Measurements from ENCODE around the gene XYLT2. TPM values are rescaled to one million over a fixed set of nuclear protein-coding genes. Genes with fewer than 3 reads are reported as not detected.

XYLT2 gene
- total RNA-seq, 1 experiment from 2014 or later: 28.5 TPM

GRCh38 chr17:50365649-50366393 is 19.9 kb downstream of the XYLT2 start:
- intact Hi-C loops (cut with micrococcal nuclease; ENCODE audit: unreplicated experiment) (no loop called here), in situ Hi-C loops (cut with HindIII; ENCODE audit: low pct_unique_long_range_greater_than_20kb, low sequenced_read_pairs) (no loop called here)
- ChIA-PET CTCF (interaction anchor here (1.1 to 1.2 kb wide), 2 partner anchors 164 to 168 kb away, joined by 3 to 4 read pairs; no protein-coding TSS in a partner anchor), POLR2A (no interaction called here)
- ATAC-seq: no peak
- BruUV-seq (replicated peaks): no TSS peak
- Histone ChIP-seq H3K4me1 (ENCODE audit: control insufficient read depth, insufficient read depth, low read length) (peaks cover 7% of the 10 kb centered on the region; the same call in 1 of the 2 replicates), H3K27ac (ENCODE audit: low read length) (no peak overlapping the region), H3K4me3 (ENCODE audit: low read depth in 2 of 2, low read length in 2 of 2) (no peak overlapping the region), H3K9me3 (ENCODE audit: control insufficient read depth, insufficient read depth, low read depth, low read length) (no peaks in the 10 kb centered on the region), H3K36me3 (ENCODE audit: control insufficient read depth, insufficient read depth, low read length) (peaks cover 21% of the 10 kb centered on the region), H3K27me3 (ENCODE audit: control insufficient read depth, insufficient read depth, low read length) (no peaks in the 10 kb centered on the region)
- no peak for DNase-seq (ENCODE audit: low read depth, low spot score)
- TF ChIP-seq TCF7L2 (IDR thresholded peaks at IDR 0.05; ENCODE audit: low read depth, low read length) (no peak), POLR2AphosphoS5 (IDR thresholded peaks at IDR 0.05; ENCODE audit: low read depth, low read length) (0 out of 2 replicates have a peak, but pooled peaks have one; percentile 16)

DNA sequence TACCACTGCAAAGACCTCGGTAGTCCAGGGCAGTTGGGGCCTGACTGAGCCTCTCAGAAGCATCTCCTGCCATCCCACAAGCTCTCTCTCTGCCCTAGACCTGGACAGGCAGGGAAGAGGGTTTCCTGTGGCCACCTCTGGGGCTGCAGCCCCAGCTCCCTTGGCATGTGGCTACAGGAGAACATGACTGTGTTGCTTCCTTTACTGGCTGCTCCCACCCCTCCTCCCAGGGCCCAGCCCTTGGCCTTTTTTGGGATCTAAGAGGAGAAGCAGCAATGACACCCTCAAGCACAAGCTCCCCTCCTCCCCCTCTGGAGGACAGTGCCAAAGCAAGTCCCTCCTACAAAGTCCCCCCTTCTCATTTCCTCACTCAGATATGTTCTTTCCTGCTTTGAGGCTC is 21.5 kb downstream of the XYLT2 start:
- in situ Hi-C loops (cut with HindIII; ENCODE audit: low pct_unique_long_range_greater_than_20kb, low sequenced_read_pairs): no loop called here

More for the DNA sequence above, 21.5 kb downstream of the XYLT2 start:
- no peak for ATAC-seq
- ChIA-PET POLR2A (no interaction called here), CTCF (no interaction called here)
- no peaks in the 10 kb centered on the region for H3K27me3 ChIP-seq (ENCODE audit: control insufficient read depth, insufficient read depth, low read length)
- H3K9me3 ChIP-seq (ENCODE audit: control insufficient read depth, insufficient read depth, low read depth, low read length): no peaks in the 10 kb centered on the region
- TF ChIP-seq, protein P1, sequence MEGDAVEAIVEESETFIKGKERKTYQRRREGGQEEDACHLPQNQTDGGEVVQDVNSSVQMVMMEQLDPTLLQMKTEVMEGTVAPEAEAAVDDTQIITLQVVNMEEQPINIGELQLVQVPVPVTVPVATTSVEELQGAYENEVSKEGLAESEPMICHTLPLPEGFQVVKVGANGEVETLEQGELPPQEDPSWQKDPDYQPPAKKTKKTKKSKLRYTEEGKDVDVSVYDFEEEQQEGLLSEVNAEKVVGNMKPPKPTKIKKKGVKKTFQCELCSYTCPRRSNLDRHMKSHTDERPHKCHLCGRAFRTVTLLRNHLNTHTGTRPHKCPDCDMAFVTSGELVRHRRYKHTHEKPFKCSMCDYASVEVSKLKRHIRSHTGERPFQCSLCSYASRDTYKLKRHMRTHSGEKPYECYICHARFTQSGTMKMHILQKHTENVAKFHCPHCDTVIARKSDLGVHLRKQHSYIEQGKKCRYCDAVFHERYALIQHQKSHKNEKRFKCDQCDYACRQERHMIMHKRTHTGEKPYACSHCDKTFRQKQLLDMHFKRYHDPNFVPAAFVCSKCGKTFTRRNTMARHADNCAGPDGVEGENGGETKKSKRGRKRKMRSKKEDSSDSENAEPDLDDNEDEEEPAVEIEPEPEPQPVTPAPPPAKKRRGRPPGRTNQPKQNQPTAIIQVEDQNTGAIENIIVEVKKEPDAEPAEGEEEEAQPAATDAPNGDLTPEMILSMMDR (IDR thresholded peaks at IDR 0.05): no peak
- TF ChIP-seq TCF7L2 (IDR thresholded peaks at IDR 0.05; ENCODE audit: low read depth, low read length): no peak
- no peak for TF ChIP-seq POLR2AphosphoS5 (IDR thresholded peaks at IDR 0.05; ENCODE audit: low read depth, low read length)
- TF ChIP-seq SIN3A (IDR thresholded peaks at IDR 0.05; ENCODE audit: borderline replicate concordance, insufficient read depth, low read depth, low read length): no peak
- TF ChIP-seq, protein P2, sequence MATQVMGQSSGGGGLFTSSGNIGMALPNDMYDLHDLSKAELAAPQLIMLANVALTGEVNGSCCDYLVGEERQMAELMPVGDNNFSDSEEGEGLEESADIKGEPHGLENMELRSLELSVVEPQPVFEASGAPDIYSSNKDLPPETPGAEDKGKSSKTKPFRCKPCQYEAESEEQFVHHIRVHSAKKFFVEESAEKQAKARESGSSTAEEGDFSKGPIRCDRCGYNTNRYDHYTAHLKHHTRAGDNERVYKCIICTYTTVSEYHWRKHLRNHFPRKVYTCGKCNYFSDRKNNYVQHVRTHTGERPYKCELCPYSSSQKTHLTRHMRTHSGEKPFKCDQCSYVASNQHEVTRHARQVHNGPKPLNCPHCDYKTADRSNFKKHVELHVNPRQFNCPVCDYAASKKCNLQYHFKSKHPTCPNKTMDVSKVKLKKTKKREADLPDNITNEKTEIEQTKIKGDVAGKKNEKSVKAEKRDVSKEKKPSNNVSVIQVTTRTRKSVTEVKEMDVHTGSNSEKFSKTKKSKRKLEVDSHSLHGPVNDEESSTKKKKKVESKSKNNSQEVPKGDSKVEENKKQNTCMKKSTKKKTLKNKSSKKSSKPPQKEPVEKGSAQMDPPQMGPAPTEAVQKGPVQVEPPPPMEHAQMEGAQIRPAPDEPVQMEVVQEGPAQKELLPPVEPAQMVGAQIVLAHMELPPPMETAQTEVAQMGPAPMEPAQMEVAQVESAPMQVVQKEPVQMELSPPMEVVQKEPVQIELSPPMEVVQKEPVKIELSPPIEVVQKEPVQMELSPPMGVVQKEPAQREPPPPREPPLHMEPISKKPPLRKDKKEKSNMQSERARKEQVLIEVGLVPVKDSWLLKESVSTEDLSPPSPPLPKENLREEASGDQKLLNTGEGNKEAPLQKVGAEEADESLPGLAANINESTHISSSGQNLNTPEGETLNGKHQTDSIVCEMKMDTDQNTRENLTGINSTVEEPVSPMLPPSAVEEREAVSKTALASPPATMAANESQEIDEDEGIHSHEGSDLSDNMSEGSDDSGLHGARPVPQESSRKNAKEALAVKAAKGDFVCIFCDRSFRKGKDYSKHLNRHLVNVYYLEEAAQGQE (IDR thresholded peaks at IDR 0.05; ENCODE audit: insufficient read depth in 1 of 2, low read depth in 2 of 2, low read length in 1 of 2): no peak
- no peak overlapping the region for H3K4me3 ChIP-seq (ENCODE audit: low read depth in 2 of 2, low read length in 2 of 2)
- no peak overlapping the region for H3K27ac ChIP-seq (ENCODE audit: low read length)
- DNase-seq (ENCODE audit: low read depth, low spot score): no peak
- BruUV-seq (replicated peaks): no TSS peak
- peaks cover 12% of the 10 kb centered on the region for H3K4me1 ChIP-seq (ENCODE audit: control insufficient read depth, insufficient read depth, low read length)
- intact Hi-C loops (cut with micrococcal nuclease; ENCODE audit: unreplicated experiment): no loop called here
- peaks cover 21% of the 10 kb centered on the region for H3K36me3 ChIP-seq (ENCODE audit: control insufficient read depth, insufficient read depth, low read length)

All from Panc1 (cell line).